ENCODE data around the gene IGFALS.

IGFALS gene

DNA sequence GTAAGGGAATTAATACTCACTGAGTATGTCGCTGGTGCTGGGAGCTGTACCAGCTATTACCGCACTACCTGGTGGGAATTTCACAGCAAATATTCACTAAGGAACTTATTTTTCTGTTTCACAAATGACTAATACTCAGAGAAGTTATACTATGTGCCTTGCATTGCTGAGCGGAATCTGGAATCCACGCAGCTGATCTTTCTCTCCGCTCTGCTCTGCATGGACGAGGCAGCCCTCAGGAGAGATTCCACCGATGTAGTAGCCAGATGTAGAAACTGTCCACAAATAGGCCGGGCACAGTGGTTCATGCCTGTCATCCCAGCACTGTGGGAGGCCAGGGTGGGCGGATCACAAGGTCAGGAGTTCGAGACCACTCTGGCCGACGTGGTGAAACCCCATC is 39.3 kb downstream of the IGFALS start:
- H3K4me3 Mint-ChIP-seq = no peak overlapping the region
- no peaks in the 10 kb centered on the region for H3K27me3 Mint-ChIP-seq
- no peak overlapping the region for H3K27ac Mint-ChIP-seq
- peaks cover 2% of the 10 kb centered on the region for H3K36me3 Mint-ChIP-seq
- peaks cover 9% of the 10 kb centered on the region for H3K4me1 Mint-ChIP-seq
- H3K9me3 Mint-ChIP-seq = no peaks in the 10 kb centered on the region

- H3K4me1 Mint-ChIP-seq = peaks cover 8% of the 10 kb centered on the region
- no peaks in the 10 kb centered on the region for H3K9me3 Mint-ChIP-seq
- H3K27ac Mint-ChIP-seq = no peak overlapping the region
- peaks cover 2% of the 10 kb centered on the region for H3K36me3 Mint-ChIP-seq
- H3K4me3 Mint-ChIP-seq = no peak overlapping the region
- H3K27me3 Mint-ChIP-seq = no peaks in the 10 kb centered on the region
These were observed 40.7 kb downstream of the IGFALS start for GRCh38 chr16:1752853-1753252.

DNA sequence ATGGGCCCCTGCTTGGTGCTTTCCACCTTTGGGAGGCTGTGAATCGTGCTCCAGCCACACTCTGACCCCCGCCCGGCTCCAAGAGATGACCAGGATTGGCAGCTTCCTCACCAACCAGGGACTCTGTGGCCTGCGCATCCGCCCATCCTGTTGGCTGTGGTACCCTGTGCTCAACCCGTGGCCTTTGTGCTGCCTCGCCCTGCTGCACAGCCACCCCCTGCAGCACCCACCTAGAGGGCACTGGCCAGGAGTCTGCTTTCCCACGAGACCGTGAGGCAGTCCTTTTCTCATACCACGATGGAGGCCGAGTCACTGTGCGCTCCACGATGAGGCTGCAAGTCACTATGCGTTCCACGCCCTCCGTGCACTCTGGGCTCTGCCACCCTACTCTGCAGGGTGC is 41.6 kb downstream of the IGFALS start:
- Mint-ChIP-seq H3K36me3 (peaks cover 2% of the 10 kb centered on the region), H3K4me1 (peaks cover 4% of the 10 kb centered on the region), H3K9me3 (no peaks in the 10 kb centered on the region), H3K27me3 (no peaks in the 10 kb centered on the region), H3K4me3 (no peak overlapping the region), H3K27ac (no peak overlapping the region)

DNA sequence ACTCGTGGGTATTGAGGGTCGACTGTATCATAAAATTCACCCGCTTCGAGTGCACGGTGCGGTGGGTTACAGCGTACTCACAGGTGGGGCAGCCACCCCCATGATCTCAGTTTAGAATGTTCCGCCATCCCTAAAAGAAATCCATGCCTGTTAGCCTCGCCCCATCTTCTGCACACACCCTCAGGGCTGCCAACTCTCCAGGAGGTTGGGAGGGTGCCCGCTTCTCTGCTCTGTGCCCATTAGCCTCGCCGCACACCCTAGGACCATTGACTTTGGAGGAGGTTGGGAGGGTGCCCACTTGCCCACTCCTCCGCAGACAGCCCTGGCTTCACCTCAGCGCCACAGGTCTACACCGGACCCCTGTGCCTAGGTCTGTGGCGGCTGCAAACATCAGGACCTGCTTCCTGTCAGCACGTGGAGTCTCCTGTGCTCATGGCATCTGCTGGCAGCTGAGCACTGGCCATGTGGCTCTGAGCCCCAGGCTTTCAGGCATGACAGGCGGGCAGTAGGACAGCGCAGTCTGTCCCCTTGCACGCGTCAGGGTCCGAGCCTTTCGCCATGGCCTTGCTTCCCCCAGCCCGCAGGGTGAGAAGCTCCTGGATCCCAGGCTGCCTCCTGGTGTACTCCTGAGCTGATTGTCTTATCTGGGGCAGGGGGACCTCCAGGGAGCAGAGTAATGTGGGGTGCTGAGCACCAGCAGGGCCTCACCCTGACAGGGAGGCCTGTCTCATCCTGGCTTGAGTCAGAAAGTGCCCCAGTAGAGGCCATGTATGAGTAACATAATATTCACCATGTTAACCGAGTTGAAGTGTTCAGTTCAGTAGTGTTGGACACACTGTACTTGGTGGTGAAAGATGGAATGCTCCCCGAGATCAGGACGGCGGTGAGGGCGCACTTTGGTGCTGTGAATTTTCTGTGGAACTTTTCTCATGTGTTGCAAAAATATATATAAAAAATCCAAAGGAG is 44.1 kb downstream of the IGFALS start:
- Mint-ChIP-seq H3K36me3 (no peaks in the 10 kb centered on the region), H3K27me3 (no peaks in the 10 kb centered on the region)

DNA sequence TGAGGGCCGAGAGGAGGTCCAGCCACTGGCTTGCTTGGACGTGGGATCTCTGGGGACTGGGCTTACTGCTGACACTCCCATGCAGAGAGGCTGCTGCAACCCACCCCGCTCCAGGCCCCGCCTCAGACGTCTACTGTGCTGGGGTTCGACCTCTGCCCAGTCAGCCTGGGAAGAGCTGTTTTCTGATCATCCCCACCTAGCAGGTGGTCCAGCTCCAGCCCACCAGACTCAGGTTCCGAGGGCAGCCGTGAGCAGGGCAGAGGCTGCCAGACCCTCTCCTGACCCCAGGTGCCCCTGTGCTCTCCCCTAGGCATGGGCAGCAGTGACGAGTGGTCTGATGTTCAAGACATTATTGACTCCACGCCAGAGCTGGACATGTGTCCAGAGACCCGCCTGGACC is 45.6 kb downstream of the IGFALS start:
- no peaks in the 10 kb centered on the region for H3K36me3 Mint-ChIP-seq

More for the DNA sequence above, 44.1 kb downstream of the IGFALS start:
- Mint-ChIP-seq H3K4me3 (no peak overlapping the region), H3K9me3 (no peaks in the 10 kb centered on the region), H3K4me1 (no peaks in the 10 kb centered on the region), H3K27ac (no peak overlapping the region)

DNA sequence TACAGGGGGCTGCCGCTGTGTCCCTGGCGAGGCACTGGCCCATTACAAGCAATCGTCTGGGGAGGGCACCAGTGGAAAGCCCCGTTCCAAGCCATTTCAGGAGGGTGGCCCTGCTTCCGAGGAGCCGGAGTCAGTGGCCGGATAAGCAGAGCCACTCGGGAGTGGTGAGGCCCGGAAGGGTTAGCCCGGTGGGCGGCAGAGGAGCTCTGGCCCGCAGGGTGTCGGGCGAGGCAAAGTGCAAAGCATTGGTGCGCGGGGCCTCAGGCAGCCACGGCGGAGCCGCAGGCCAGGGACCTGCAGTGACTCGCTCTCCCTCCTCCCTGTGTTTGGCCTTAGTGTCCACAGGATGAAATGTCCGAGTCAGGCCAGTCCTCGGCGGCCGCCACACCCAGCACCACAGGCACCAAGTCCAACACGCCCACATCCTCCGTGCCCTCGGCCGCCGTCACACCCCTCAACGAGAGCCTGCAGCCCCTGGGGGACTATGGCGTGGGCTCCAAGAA is 46.8 kb downstream of the IGFALS start:
- Mint-ChIP-seq H3K9me3 (no peaks in the 10 kb centered on the region), H3K27ac (no peak overlapping the region), H3K4me1 (no peaks in the 10 kb centered on the region), H3K36me3 (no peaks in the 10 kb centered on the region), H3K4me3 (no peak overlapping the region), H3K27me3 (no peaks in the 10 kb centered on the region)

More for the DNA sequence above, 45.6 kb downstream of the IGFALS start:
- Mint-ChIP-seq H3K9me3 (no peaks in the 10 kb centered on the region), H3K4me3 (no peak overlapping the region), H3K4me1 (no peaks in the 10 kb centered on the region), H3K27me3 (no peaks in the 10 kb centered on the region), H3K27ac (no peak overlapping the region)

DNA sequence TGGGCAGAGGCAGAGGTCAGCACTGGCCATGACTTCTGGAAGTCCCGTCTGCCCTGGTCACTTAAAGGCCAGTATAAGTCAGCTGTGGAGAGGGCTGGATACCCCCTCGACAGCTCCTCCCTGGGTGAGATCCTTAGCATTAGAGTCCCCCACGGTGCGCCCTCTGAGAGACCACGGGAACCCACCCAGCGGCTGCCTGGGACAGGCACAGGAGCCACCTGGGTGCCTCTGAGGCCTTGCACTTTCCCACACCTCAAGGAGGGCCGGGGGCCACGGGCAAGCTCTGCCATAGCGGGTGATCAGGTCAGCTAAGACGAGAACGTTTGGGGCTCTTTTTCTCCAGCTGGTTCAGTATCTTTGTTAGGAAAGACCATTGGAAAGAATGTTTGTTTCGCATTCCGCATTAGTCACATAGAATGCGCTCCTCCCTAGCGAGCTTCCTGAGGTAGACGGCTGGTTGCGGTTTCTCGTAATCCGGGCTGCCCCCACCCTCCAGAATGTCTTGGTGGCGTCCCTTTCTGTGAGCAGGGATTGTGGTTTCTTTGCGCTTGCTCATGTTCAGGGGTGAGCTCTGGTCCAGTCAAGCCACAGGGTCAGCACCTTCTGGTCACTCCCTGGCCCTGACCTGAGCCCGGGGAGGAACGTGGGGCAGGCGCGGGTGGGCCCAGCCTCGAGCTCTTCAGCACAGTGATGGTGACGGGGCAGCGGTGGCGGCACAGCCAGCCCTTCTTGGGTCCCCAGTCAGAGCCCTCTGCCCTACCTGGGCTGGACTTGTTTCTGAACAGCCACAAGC is 47.4 kb downstream of the IGFALS start:
- Mint-ChIP-seq H3K27me3 (no peaks in the 10 kb centered on the region), H3K4me1 (no peaks in the 10 kb centered on the region), H3K4me3 (no peak overlapping the region), H3K36me3 (no peaks in the 10 kb centered on the region), H3K27ac (no peak overlapping the region), H3K9me3 (no peaks in the 10 kb centered on the region)

GRCh38 chr16:1745181-1745899 is 48.2 kb downstream of the IGFALS start:
- no peaks in the 10 kb centered on the region for H3K27me3 Mint-ChIP-seq
- H3K4me3 Mint-ChIP-seq = no peak overlapping the region
- no peaks in the 10 kb centered on the region for H3K4me1 Mint-ChIP-seq
- H3K9me3 Mint-ChIP-seq = no peaks in the 10 kb centered on the region
- H3K27ac Mint-ChIP-seq = no peak overlapping the region
- H3K36me3 Mint-ChIP-seq = no peaks in the 10 kb centered on the region

DNA sequence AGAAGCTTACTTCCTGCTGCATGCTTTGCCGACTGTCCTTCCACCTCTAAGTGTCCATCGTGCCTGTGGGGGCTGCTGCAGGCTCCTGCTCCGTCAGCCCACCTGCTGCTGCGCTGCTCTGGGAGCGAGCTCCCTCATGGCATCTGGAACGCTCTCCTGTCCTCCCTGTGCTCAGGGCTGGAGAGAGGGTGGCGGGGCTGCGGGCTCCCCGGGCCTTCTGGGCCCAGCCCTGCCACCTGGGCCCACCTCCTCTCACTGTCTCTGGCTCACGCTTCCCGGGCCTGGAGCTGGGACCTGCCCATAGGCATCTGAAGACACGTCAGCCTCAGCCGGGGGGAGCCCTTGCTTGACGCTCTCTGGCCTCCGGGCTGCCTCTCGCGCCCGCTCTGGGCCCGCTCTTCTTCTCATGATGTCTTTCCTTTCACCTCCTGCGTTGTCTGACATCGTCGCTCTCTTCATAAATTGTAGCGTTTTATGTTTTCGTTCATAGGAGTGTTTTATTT is 49.1 kb downstream of the IGFALS start:
- Mint-ChIP-seq H3K27me3 (no peaks in the 10 kb centered on the region), H3K27ac (no peak overlapping the region), H3K4me1 (no peaks in the 10 kb centered on the region), H3K4me3 (no peak overlapping the region), H3K9me3 (no peaks in the 10 kb centered on the region), H3K36me3 (no peaks in the 10 kb centered on the region)

- Mint-ChIP-seq H3K36me3 (no peaks in the 10 kb centered on the region), H3K9me3 (no peaks in the 10 kb centered on the region), H3K27ac (no peak overlapping the region), H3K4me3 (no peak overlapping the region), H3K27me3 (no peaks in the 10 kb centered on the region), H3K4me1 (no peaks in the 10 kb centered on the region)
These were observed 49.8 kb downstream of the IGFALS start for GRCh38 chr16:1743376-1744337.

DNA sequence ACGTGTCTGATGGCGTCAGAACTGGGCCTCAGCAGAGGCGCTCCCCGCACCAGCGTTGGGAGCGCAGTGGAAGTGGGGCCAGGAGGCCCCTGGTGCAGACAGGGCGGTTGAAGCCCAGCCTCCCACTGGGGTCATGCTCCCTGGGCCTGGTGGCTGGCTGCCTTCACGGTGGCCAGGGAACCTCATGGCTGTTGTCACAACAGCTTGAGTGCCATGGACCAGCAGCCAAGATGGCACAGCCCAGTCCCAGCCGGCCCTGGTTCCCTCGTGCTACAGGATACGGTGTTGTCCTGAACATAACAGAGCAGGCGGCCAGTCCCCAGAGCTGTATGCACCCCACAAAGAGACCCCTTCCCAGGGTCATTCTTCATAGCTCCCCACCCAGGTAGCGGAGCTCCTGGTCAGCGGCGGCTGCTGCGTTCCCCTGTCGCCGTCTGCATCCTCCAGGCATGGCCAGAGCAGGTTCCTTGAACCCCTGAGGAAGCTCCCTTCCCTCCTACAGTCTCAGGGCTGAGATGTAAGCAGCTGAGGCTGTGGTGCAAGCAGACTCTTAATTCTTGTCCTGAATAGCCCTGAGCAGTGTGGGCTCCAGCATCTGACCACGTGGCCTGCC is 51.8 kb downstream of the IGFALS start:
- no peaks in the 10 kb centered on the region for H3K4me1 Mint-ChIP-seq
- H3K4me3 Mint-ChIP-seq = no peak overlapping the region
- no peaks in the 10 kb centered on the region for H3K27me3 Mint-ChIP-seq
- no peak overlapping the region for H3K27ac Mint-ChIP-seq
- no peaks in the 10 kb centered on the region for H3K9me3 Mint-ChIP-seq
- no peaks in the 10 kb centered on the region for H3K36me3 Mint-ChIP-seq

GRCh38 chr16:1740781-1741490 is 52.6 kb downstream of the IGFALS start:
- H3K27me3 Mint-ChIP-seq = no peaks in the 10 kb centered on the region
- no peaks in the 10 kb centered on the region for H3K4me1 Mint-ChIP-seq
- no peak overlapping the region for H3K4me3 Mint-ChIP-seq
- no peak overlapping the region for H3K27ac Mint-ChIP-seq
- H3K36me3 Mint-ChIP-seq = no peaks in the 10 kb centered on the region
- no peaks in the 10 kb centered on the region for H3K9me3 Mint-ChIP-seq

Data from activated naive CD4-positive, alpha-beta T cell treated with anti-CD3 and anti-CD28 coated beads, Interleukin-2, amount 50 U/mL, for 24 hours (primary cell).